Ascending aorta (tissue), 2 donors: ENCODE data around the gene NTNG2. TPM values are rescaled to one million over a fixed set of nuclear protein-coding genes. Genes with fewer than 3 reads are reported as not detected.
"Not testable (repeated sequence)": the region's sequence is repeated elsewhere in the genome, so short reads cannot be mapped to it uniquely, and the experiment has no call there.

Experiments used
- DNase-seq, 2 donors: peaks; one replicate each; pipeline ENCODE4 v3.0.0-alpha.2; 2019; ENCODE audit warnings: low spot score in 2 of 2
- H3K27ac ChIP-seq, 2 donors: fragments of 200-600 bp; sonication (generic); one replicate each; pipeline ENCODE4 v1.5.1; 2016 to 2017; ENCODE audit warnings: mild to moderate bottlenecking in 1 of 2
- H3K27me3 ChIP-seq: fragments of 200-600 bp; sonication (generic); one replicate; pipeline ENCODE4 v1.5.1; 2017
- H3K36me3 ChIP-seq, 2 donors: fragments of 200-600 bp; sonication (generic); one replicate each; pipeline ENCODE4 v1.5.1; 2016
- H3K4me1 ChIP-seq, 2 donors: fragments of 200-600 bp; sonication (generic); one replicate each; pipeline ENCODE4 v1.5.1; 2016 to 2017; ENCODE audit warnings: mild to moderate bottlenecking in 1 of 2
- H3K4me3 ChIP-seq, 2 donors: fragments of 200-600 bp; sonication (generic); one replicate each; pipeline ENCODE4 v1.5.1; 2016 to 2017; ENCODE audit warnings: mild to moderate bottlenecking in 1 of 2
- H3K9me3 ChIP-seq, 2 donors: fragments of 200-600 bp; sonication (generic); one replicate each; pipeline ENCODE4 v1.5.1; 2016
- intact Hi-C: fragments of 100-400 bp; cut with DNase I; formaldehyde crosslinking; loops from one replicate; pipeline ENCODE4 v1.15.1; 2023
- total RNA-seq: library from RNA; depleted of rRNA; stranded (reverse); fragments of >200 nt; gene quantifications from one replicate; pipeline ENCODE4 v1.1.0, GENCODE V29; 2016
- TF ChIP-seq, protein P1 (sequence below), 3 experiments: fragments of 200-600 bp in 2 of 3; fragments of 450-650 bp in 1 of 3; sonication (generic) in 2 of 3; IDR thresholded peaks; one replicate each; pipeline ENCODE4 v1.5.1; 2016 to 2019; ENCODE audit warnings: antibody characterized with exemption in 3 of 3, mild to moderate bottlenecking in 1 of 3, moderate library complexity in 1 of 3

NTNG2 gene
- total RNA-seq, 1 donor from 2014 or later, result 5.9 TPM

DNA sequence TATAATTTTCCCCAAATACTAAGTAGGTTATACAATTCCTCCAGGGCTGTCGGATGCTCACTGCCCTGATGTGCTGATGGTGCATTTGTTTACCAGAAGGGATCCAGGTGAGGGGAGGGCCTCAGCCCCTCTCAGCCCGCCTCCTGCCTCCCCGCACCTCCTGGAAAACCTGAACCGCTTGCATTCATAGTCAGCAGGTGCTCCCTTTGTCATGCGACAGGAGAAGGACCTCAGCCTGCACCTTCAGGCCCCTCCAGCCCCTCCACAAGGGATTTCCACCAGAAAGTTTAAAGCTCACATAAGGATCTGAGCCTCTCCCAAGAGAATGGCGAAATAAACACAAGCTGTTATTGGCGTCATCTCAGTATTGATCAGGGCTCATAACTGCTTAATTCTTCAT, 36.5 kb upstream of the NTNG2 start:
- Histone ChIP-seq H3K4me3 (no peak overlapping the region), H3K9me3 (no peaks in the 10 kb centered on the region), H3K27me3 (no peaks in the 10 kb centered on the region), H3K36me3 (no peaks in the 10 kb centered on the region), H3K4me1 (no peaks in the 10 kb centered on the region), H3K27ac (no peak overlapping the region)
- intact Hi-C loops, result no loop called here
- DNase-seq, result no peak
- TF ChIP-seq, protein P1, sequence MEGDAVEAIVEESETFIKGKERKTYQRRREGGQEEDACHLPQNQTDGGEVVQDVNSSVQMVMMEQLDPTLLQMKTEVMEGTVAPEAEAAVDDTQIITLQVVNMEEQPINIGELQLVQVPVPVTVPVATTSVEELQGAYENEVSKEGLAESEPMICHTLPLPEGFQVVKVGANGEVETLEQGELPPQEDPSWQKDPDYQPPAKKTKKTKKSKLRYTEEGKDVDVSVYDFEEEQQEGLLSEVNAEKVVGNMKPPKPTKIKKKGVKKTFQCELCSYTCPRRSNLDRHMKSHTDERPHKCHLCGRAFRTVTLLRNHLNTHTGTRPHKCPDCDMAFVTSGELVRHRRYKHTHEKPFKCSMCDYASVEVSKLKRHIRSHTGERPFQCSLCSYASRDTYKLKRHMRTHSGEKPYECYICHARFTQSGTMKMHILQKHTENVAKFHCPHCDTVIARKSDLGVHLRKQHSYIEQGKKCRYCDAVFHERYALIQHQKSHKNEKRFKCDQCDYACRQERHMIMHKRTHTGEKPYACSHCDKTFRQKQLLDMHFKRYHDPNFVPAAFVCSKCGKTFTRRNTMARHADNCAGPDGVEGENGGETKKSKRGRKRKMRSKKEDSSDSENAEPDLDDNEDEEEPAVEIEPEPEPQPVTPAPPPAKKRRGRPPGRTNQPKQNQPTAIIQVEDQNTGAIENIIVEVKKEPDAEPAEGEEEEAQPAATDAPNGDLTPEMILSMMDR (IDR thresholded peaks at IDR 0.05), result no peak

DNA sequence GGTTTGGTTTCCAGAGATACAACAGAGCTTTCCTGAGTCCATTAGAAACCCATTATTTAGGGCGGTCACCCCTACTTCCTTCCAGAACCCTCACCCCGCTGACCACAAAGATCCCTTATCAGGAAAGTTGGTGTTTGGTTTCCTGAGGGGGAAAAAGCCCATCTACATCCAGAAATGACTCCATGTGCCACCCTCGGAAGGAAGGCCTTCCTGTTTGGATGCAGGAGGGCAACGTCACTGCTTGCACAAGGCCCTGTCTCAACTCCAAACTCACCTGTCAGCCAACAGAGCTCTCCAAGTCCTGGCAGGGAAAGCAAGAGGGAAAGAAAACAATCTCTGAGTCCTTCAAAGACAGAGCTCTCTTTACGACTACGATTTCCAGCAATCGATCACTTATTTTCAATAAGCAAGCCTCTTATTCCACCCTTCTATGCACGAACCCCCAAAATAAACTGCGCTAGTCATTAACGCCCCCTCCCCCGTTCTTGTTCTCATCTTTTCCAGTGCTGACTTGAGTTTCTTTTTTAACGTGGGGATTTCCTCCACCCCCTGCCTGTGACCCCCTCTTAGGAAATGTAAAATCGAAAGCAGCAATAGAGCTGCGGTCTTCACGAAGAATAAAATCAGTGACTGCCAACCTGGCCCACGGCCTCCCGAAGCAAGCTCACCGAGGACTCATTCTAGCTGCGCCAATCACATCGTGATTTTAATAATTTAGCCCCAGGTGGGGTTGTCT, 35.7 kb upstream of the NTNG2 start:
- no peak overlapping the region for H3K4me3 ChIP-seq
- H3K36me3 ChIP-seq, result no peaks in the 10 kb centered on the region
- no peak for DNase-seq
- H3K4me1 ChIP-seq, result no peaks in the 10 kb centered on the region
- H3K27me3 ChIP-seq, result no peaks in the 10 kb centered on the region
- intact Hi-C loops, result no loop called here
- no peaks in the 10 kb centered on the region for H3K9me3 ChIP-seq
- TF ChIP-seq, protein P1 (IDR thresholded peaks at IDR 0.05), result no peak
- no peak overlapping the region for H3K27ac ChIP-seq

DNA sequence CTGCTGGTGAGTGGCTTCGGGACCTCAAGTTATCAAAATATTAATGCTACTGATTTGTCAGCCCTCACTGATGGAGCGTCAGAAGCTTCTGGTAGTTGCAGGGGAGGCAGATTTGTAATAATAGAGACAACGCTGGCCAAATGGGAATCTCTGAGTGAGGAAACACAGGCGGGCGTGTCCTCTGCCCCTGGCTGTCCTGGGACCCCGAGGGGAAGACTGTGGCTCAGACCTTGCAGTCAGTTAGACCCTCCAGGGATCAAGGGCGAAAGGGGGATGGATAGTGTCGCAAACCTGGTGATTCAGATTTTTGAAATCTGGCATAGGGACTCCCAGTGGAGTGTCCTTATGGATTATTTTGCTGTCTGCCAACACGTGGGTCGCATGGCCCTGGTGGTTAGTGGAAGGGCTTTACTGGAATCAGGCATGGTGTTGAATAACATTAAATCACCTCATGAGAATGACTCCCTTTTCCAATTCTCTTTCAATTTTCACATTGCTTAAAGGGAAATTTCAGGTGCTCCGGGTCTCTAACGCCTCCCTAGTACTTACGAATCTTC, 35.1 kb upstream of the NTNG2 start:
- Histone ChIP-seq H3K4me1 (no peaks in the 10 kb centered on the region), H3K36me3 (no peaks in the 10 kb centered on the region), H3K9me3 (no peaks in the 10 kb centered on the region), H3K4me3 (no peak overlapping the region), H3K27ac (no peak overlapping the region), H3K27me3 (no peaks in the 10 kb centered on the region)
- intact Hi-C loops, result no loop called here
- DNase-seq, result no peak
- TF ChIP-seq, protein P1 (IDR thresholded peaks at IDR 0.05), result no peak

DNA sequence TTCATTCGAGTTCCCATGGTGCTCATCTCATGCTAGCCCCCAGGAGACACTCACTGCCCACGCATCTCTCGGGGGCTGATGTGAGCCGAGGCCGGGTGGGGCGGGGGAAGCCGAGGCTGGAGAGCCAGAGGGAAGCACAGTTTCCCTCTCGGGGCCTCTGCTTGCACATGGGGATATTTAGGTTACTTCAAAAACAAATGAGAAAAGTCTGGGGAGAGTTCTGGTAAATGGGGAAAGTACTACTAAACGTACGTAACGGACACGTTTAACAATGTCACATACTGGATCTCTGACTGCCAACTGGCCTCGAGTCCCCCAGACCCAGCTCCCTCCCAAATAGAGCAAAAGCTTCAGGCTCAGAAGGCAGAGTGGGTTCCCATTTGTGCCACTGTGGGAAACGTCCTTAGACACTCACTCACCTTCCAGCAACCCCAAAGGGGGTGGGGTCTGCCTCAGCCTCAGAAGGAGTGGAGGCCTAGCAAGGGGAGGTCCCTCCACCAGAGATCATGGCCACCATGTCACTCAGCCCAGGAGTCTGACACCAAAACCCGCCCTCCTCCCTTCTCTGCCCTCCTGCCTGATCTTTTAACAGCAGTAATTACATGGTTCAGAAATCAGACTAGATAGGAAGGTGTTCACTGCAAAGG, 33.8 kb upstream of the NTNG2 start:
- Histone ChIP-seq H3K4me1 (no peaks in the 10 kb centered on the region), H3K27ac (no peak overlapping the region), H3K4me3 (no peak overlapping the region), H3K9me3 (no peaks in the 10 kb centered on the region), H3K36me3 (no peaks in the 10 kb centered on the region), H3K27me3 (no peaks in the 10 kb centered on the region)
- no peak for DNase-seq
- TF ChIP-seq, protein P1 (IDR thresholded peaks at IDR 0.05), result no peak
- intact Hi-C loops, result no loop called here

DNA sequence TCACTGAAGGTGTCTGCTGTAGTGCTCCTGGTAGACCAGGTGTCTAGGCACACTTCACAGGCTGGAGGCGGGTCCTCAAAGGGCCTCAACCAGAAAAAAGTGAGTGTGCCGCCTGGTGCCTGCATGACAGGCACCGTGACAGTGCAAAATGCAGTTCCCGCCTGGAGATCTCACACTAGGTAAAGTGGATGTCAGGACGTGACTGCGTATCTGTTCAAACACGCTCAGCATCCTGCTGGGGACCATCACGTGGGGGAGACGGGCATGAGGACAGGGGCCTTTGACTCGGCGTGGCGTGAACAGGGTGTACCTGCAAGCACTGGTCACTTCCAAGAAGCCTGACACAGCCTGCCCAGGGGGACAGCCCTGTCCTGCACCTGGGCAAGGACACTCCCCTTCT, 32.3 kb upstream of the NTNG2 start:
- H3K36me3 ChIP-seq, result no peaks in the 10 kb centered on the region
- TF ChIP-seq, protein P1 (IDR thresholded peaks at IDR 0.05), result no peak
- no peak overlapping the region for H3K4me3 ChIP-seq
- no peak for DNase-seq
- no peaks in the 10 kb centered on the region for H3K9me3 ChIP-seq
- no peaks in the 10 kb centered on the region for H3K4me1 ChIP-seq
- H3K27me3 ChIP-seq, result no peaks in the 10 kb centered on the region
- intact Hi-C loops, result no loop called here
- H3K27ac ChIP-seq, result no peak overlapping the region

DNA sequence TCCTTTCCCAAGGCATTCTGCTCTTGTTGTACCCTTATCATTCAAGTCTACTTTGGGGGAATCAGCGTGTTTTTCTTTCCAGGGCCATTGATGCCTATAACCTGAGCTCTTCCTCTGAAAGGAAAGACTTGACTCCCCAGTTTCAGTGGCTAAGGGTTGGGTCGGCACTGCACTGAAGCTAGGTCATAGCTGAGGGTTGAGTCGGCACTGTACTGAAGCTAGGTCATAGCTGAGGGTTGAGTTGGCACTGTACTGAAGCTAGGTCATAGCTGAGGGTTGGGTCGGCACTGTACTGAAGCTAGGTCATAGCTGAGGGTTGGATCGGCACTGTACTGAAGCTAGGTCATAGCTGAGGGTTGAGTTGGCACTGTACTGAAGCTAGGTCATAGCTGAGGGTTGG, 27.8 kb upstream of the NTNG2 start:
- H3K4me3 ChIP-seq, intact Hi-C loops, H3K9me3 ChIP-seq, H3K27ac ChIP-seq, DNase-seq, H3K4me1 ChIP-seq, H3K36me3 ChIP-seq, H3K27me3 ChIP-seq: not testable (repeated sequence)
